T-cell (primary cell): ENCODE data around the gene USP30. TPM values are rescaled to one million over a fixed set of nuclear protein-coding genes. Genes with fewer than 3 reads are reported as not detected.

Source experiments
- ATAC-seq, 4 experiments: fragments of 200-7000 bp in 3 of 4; fragments of 150-1000 bp in 1 of 4; cut with Tn5 transposase; replicated peaks in 1 of 4; 1 replicate in 3 of 4; 2 replicates in 1 of 4; pipeline ENCODE4 v1.10.0; 2021; ENCODE audit warnings: moderate library complexity in 3 of 4, mild to moderate bottlenecking in 2 of 4, moderate number of reproducible peaks in 1 of 4
- CTCF ChIA-PET, 2 donors: fragments of 300-600 bp; sonication (Branson Sonifier 250); formaldehyde crosslinking; loops; one replicate each; lab custom pipeline; 2022; ENCODE audit warnings: antibody characterized with exemption in 2 of 2; lab: Charles Lee
- POLR2A ChIA-PET, 2 donors: fragments of 300-600 bp; sonication (Branson Sonifier 250); formaldehyde crosslinking; loops; one replicate each; lab custom pipeline; 2022; ENCODE audit warnings: antibody characterized with exemption in 2 of 2; lab: Charles Lee
- DNase-seq, 35 experiments: peaks; one replicate each; pipeline versions ENCODE4 v3.0.0 to v3.0.0-alpha.2; 2013 to 2023
- H3K27ac ChIP-seq: one replicate; pipeline ENCODE4 v1.5.1; 2013; ENCODE audit warnings: low read length
- H3K27me3 ChIP-seq, 2 experiments: replicated peaks in 1 of 2; 1 replicate in 1 of 2; 2 replicates in 1 of 2; pipeline versions ENCODE4 v1.6.1 to v1.7.0; 2013; ENCODE audit warnings: low read length in 1 of 2, mixed read lengths in 1 of 2; ENCODE audit not compliant: control insufficient read depth in 2 of 2, insufficient read depth in 2 of 2; ENCODE audit errors: extremely low read depth in 1 of 2
- H3K36me3 ChIP-seq, 2 donors: 1 replicate in 1 of 2; 2 replicates in 1 of 2; pipeline versions ENCODE4 v1.6.1 to v1.7.0; 2013; ENCODE audit warnings: low read length in 1 of 2; ENCODE audit not compliant: control insufficient read depth in 2 of 2, insufficient read depth in 1 of 2; ENCODE audit errors: extremely low read depth in 1 of 2
- H3K4me1 ChIP-seq, 2 experiments: 1 replicate in 1 of 2; 2 replicates in 1 of 2; pipeline versions ENCODE4 v1.6.1 to v1.7.0; 2013; ENCODE audit warnings: low read length in 2 of 2, mixed read lengths in 1 of 2; ENCODE audit not compliant: insufficient read depth in 2 of 2, control insufficient read depth in 1 of 2; ENCODE audit errors: extremely low read depth in 1 of 2
- H3K4me3 ChIP-seq, 2 donors: 1 replicate in 1 of 2; 2 replicates in 1 of 2; pipeline versions ENCODE4 v1.5.1 to v1.7.0; 2013; ENCODE audit warnings: mild to moderate bottlenecking in 2 of 2, low read length in 1 of 2, moderate library complexity in 1 of 2; ENCODE audit not compliant: control insufficient read depth in 1 of 2; ENCODE audit errors: extremely low read depth in 1 of 2
- H3K9me3 ChIP-seq: 2 replicates; pipeline ENCODE4 v1.7.0; 2013
- H3K27ac Mint-ChIP-seq, 2 donors: one replicate each; pipeline ENCODE4 v1.8.0; 2020 to 2021; ENCODE audit warnings: mild to moderate bottlenecking in 2 of 2, mixed read lengths in 2 of 2
- H3K27me3 Mint-ChIP-seq, 2 donors: one replicate each; pipeline ENCODE4 v1.8.0; 2021 to 2022; ENCODE audit warnings: mixed read lengths in 2 of 2
- H3K36me3 Mint-ChIP-seq: one replicate; pipeline ENCODE4 v1.8.0; 2021; ENCODE audit warnings: mixed read lengths
- H3K4me1 Mint-ChIP-seq, 3 donors: one replicate each; pipeline ENCODE4 v1.8.0; 2020 to 2022; ENCODE audit warnings: mixed read lengths in 3 of 3, mild to moderate bottlenecking in 1 of 3
- H3K4me3 Mint-ChIP-seq, 3 donors: one replicate each; pipeline ENCODE4 v1.8.0; 2020 to 2022; ENCODE audit warnings: mild to moderate bottlenecking in 3 of 3, mixed read lengths in 3 of 3, moderate library complexity in 3 of 3
- H3K9me3 Mint-ChIP-seq, 3 donors: one replicate each; pipeline ENCODE4 v1.8.0; 2020 to 2022; ENCODE audit warnings: mixed read lengths in 3 of 3
- WGBS: methylation state at CpG from one replicate; pipeline ENCODE4 v1.1.5; 2013; ENCODE audit warnings: missing lambda C conversion rate; ENCODE audit not compliant: insufficient coverage; 5-methylcytosine and 5-hydroxymethylcytosine counted together
- total RNA-seq, 35 experiments: library from RNA in 6 of 35; stranded (reverse) in 6 of 35; fragments of 120-200 nt in 1 of 35; gene quantifications; one replicate each; pipeline versions ENCODE4 v1.2.1 to v1.2.4 and lab custom pipeline; 2013 to 2026

Gene USP30
- total RNA-seq, 5 donors from 2014 or later (not counting 1 experiment from before 2014, with no cell fraction given) = 9.8 to 20.9 (median 13.9) TPM

GRCh38 chr12:109074866-109075265 lies 22.5 kb downstream of the USP30 start:
- Mint-ChIP-seq H3K9me3 (peaks cover 5 to 10% (median 6%) of the 10 kb centered on the region in 3 donors), H3K4me3 (no peak overlapping the region), H3K27ac (no peak overlapping the region), H3K4me1 (no peaks in the 10 kb centered on the region), H3K36me3 (peaks cover 69% of the 10 kb centered on the region), H3K27me3 (no peaks in the 10 kb centered on the region)
- POLR2A ChIA-PET = no interaction called here
- ATAC-seq (no peak), DNase-seq (no peak)
- Histone ChIP-seq H3K9me3 (no peaks in the 10 kb centered on the region), H3K36me3 (peaks cover 4 to 25% of the 10 kb centered on the region in 2 donors), H3K4me1 (no peaks in the 10 kb centered on the region), H3K27me3 (no peaks in the 10 kb centered on the region), H3K4me3 (no peak overlapping the region), H3K27ac (no peak overlapping the region)
- CTCF ChIA-PET = no interaction called here

DNA sequence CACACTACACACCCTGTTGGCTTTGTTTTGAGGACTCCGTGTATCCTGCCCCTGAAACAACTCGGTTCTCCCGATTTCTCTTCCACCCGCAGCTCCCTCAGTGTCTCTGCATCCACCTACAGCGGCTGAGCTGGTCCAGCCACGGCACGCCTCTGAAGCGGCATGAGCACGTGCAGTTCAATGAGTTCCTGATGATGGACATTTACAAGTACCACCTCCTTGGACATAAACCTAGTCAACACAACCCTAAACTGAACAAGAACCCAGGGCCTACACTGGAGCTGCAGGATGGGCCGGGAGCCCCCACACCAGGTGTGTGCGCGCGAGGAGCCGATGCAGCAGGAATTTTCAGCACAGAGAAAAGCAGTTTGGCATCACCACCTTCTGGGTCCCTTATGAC lies 30.4 kb downstream of the USP30 start:
- H3K27ac Mint-ChIP-seq = no peak overlapping the region
- POLR2A ChIA-PET = no interaction called here
- Histone ChIP-seq H3K27me3 (no peaks in the 10 kb centered on the region), H3K9me3 (no peaks in the 10 kb centered on the region), H3K4me3 (no peak overlapping the region), H3K36me3 (peaks cover 10 to 63% of the 10 kb centered on the region in 2 donors), H3K27ac (no peak overlapping the region), H3K4me1 (no peaks in the 10 kb centered on the region)
- peaks cover 70% of the 10 kb centered on the region for H3K36me3 Mint-ChIP-seq
- H3K4me3 Mint-ChIP-seq = no peak overlapping the region
- H3K4me1 Mint-ChIP-seq = no peaks in the 10 kb centered on the region
- H3K9me3 Mint-ChIP-seq = peaks cover 5 to 13% (median 6%) of the 10 kb centered on the region in 3 donors
- WGBS = 95% methylated on average over 12 of the region's 14 CpGs
- CTCF ChIA-PET = interaction anchor here in 1 of 2 donors (0.6 kb wide), 1 partner anchor 45 kb away, joined by 4 read pairs; no protein-coding TSS in a partner anchor
- DNase-seq = no peak
- no peak for ATAC-seq
- no peaks in the 10 kb centered on the region for H3K27me3 Mint-ChIP-seq

- DNase-seq = no peak
- H3K27ac Mint-ChIP-seq = no peak overlapping the region
- no peaks in the 10 kb centered on the region for H3K27me3 ChIP-seq
- no peaks in the 10 kb centered on the region for H3K4me1 ChIP-seq
- no peaks in the 10 kb centered on the region for H3K27me3 Mint-ChIP-seq
- no peak overlapping the region for H3K4me3 Mint-ChIP-seq
- ATAC-seq = no peak
- peaks cover 10 to 76% of the 10 kb centered on the region in 2 donors for H3K36me3 ChIP-seq
- no peaks in the 10 kb centered on the region for H3K9me3 ChIP-seq
- no peak overlapping the region for H3K4me3 ChIP-seq
- 100% methylated on average over 1 of the region's 2 CpGs for WGBS
- H3K4me1 Mint-ChIP-seq = no peaks in the 10 kb centered on the region
- H3K36me3 Mint-ChIP-seq = peaks cover 68% of the 10 kb centered on the region
- ChIA-PET POLR2A (no interaction called here), CTCF (interaction anchor here (0.5 to 1.1 kb wide), 3 partner anchors 30 to 66 kb away, joined by 3 to 9 read pairs (median 5); partner anchors contain the start of gene ACACB (in 1 of the 2))
- no peak overlapping the region for H3K27ac ChIP-seq
- peaks cover 0 to 6% (median 2%) of the 10 kb centered on the region in 3 donors for H3K9me3 Mint-ChIP-seq
Observed at GRCh38 chr12:109084425-109084824, 32.0 kb downstream of the USP30 start.

- Histone ChIP-seq H3K36me3 (peaks cover 13 to 81% of the 10 kb centered on the region in 2 donors), H3K27me3 (no peaks in the 10 kb centered on the region), H3K4me3 (no peak overlapping the region), H3K27ac (no peak overlapping the region), H3K4me1 (peaks cover 0 to under 1% of the 10 kb centered on the region in 2 experiments), H3K9me3 (no peaks in the 10 kb centered on the region)
- POLR2A ChIA-PET = no interaction called here
- ATAC-seq (no peak), DNase-seq (no peak)
- Mint-ChIP-seq H3K4me1 (peaks cover 0 to 2% (median under 1%) of the 10 kb centered on the region in 3 donors), H3K36me3 (peaks cover 56% of the 10 kb centered on the region), H3K27ac (no peak overlapping the region), H3K4me3 (no peak overlapping the region), H3K27me3 (no peaks in the 10 kb centered on the region), H3K9me3 (no peaks in the 10 kb centered on the region)
- CTCF ChIA-PET = interaction anchor here in 1 of 2 donors (0.6 kb wide), 1 partner anchor 528 kb away, joined by 3 read pairs; no protein-coding TSS in a partner anchor
- WGBS = 98% methylated on average over 11 of the region's 11 CpGs
Observed at GRCh38 chr12:109085590-109085989, 33.2 kb downstream of the USP30 start.

GRCh38 chr12:109087250-109087649 lies 34.9 kb downstream of the USP30 start:
- no peaks in the 10 kb centered on the region for H3K9me3 Mint-ChIP-seq
- H3K4me3 ChIP-seq = no peak overlapping the region
- H3K4me1 ChIP-seq = peaks cover 2 to 14% of the 10 kb centered on the region in 2 experiments
- H3K36me3 ChIP-seq = peaks cover 13 to 70% of the 10 kb centered on the region in 2 donors
- ChIA-PET CTCF (interaction anchor here (0.5 to 0.6 kb wide), 3 partner anchors 25 to 107 kb away, joined by 3 to 6 read pairs (median 5); no protein-coding TSS in a partner anchor), POLR2A (no interaction called here)
- peaks cover 8 to 14% (median 14%) of the 10 kb centered on the region in 3 donors for H3K4me1 Mint-ChIP-seq
- no peaks in the 10 kb centered on the region for H3K27me3 ChIP-seq
- H3K27ac Mint-ChIP-seq = no peak overlapping the region
- H3K36me3 Mint-ChIP-seq = peaks cover 41% of the 10 kb centered on the region
- H3K27me3 Mint-ChIP-seq = no peaks in the 10 kb centered on the region
- no peak for ATAC-seq
- H3K9me3 ChIP-seq = no peaks in the 10 kb centered on the region
- DNase-seq = no peak
- H3K27ac ChIP-seq = no peak overlapping the region
- 100% methylated on average over 1 of the region's 5 CpGs for WGBS
- no peak overlapping the region for H3K4me3 Mint-ChIP-seq

GRCh38 chr12:109088818-109089217 lies 36.4 kb downstream of the USP30 start:
- Mint-ChIP-seq H3K27me3 (no peaks in the 10 kb centered on the region), H3K9me3 (no peaks in the 10 kb centered on the region), H3K4me1 (peaks cover 24 to 30% (median 30%) of the 10 kb centered on the region in 3 donors), H3K4me3 (no peak overlapping the region), H3K36me3 (peaks cover 27% of the 10 kb centered on the region), H3K27ac (peak overlapping the region in 1 of 2 donors; percentile 3)
- Histone ChIP-seq H3K4me3 (no peak overlapping the region), H3K9me3 (no peaks in the 10 kb centered on the region), H3K36me3 (peaks cover 3 to 54% of the 10 kb centered on the region in 2 donors), H3K4me1 (peaks cover 8 to 30% of the 10 kb centered on the region in 2 experiments), H3K27me3 (no peaks in the 10 kb centered on the region), H3K27ac (no peak overlapping the region)
- ChIA-PET POLR2A (no interaction called here), CTCF (no interaction called here)
- 92% methylated on average over 6 of the region's 6 CpGs for WGBS
- no peak for ATAC-seq
- DNase-seq = no peak
